Measurements from ENCODE around the gene RBL1.
A peak's percentile ranks its signal among the peaks of the same experiment; 100 is the strongest.
"Not testable (repeated sequence)": the region's sequence is repeated elsewhere in the genome, so short reads cannot be mapped to it uniquely, and the experiment has no call there.

Gene RBL1

DNA sequence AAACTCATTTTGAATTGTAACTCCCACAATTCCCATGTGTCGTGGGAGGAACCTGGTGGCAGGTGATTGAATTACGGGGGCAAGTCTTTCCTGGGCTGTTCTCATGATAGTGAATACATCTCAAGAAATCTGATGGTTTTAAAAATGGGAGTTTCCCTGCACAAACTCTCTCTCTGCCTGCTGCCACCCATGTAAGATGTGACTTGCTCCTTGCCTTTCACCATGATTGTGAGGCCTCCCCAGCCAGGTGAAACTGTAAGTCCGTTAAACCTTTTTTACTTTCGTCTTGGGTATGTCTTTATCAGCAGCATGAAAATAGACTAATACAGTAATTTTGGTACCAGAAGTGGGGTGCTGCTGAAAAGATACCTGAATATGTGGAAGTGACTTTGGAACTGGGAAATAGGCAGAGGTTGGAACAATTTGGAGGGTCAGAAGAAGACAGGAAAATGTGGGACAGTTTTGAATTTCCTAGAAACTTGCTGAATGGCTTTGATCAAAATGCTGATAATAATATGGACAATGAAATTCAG lies 102.9 kb downstream of the RBL1 start:
- DNase-seq (ENCODE audit: low spot score): no peak

DNA sequence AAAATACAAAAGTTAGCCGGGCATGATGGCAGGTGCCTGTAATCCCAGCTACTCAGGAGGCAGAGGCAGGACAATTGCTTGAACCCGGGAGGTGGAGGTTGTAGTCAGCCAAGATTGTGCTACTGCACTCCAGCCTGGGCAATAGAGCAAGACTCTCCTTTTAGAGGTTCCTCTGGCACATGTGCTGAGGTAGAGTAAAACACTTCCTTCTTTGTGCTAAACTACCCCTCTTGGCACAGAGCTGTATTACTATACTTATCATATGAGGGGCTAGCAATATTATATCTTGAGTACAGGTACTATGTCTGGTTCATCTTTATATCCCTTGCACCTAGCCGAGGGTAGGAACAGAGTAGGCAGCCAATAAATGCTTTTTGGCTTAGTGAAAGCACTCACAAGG lies 104.1 kb downstream of the RBL1 start:
- DNase-seq (ENCODE audit: low spot score): no peak

DNA sequence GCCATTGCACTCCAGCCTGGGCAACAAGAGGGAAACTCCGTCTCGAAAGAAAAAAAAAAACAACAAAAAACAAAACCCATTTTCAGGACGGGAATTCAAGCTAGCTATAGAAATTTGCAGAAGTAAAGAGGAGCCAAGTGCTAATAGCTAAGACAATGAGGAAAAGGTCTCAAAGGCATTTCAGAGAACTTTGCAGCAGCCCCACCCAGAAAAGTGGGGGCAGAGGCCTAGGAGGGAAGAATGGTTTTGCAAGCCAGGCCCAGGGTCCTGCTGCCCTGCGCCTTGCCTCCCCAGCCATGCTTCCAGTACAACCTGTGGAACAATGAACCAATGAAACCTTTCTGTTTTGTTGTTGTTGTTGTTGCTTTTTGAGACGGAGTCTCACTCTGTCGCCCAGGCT lies 106.0 kb downstream of the RBL1 start:
- no peak for DNase-seq (ENCODE audit: low spot score)

DNA sequence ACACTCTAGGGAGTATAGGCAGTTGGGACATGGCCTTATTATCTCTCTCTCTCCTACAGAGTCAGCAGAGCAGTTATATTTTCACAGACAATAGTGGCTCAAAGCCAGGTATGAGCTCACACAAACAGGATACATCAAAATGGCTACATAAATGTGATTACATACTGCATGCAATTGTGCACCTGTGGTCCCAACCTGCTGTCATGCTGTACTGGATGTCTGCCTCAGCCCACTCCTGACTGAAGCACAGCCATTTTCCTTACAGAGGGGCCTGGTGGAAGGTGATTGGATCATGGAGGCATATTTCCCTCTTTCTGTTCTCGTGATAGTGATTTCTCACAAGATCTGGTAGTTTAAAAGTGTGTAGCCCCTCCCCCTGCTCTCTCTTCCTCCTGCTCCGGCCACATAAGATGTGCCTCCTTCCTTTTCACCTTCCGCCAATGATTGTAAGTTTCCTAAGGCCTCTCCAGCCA lies 107.3 kb downstream of the RBL1 start:
- no peak for DNase-seq (ENCODE audit: low spot score)

DNA sequence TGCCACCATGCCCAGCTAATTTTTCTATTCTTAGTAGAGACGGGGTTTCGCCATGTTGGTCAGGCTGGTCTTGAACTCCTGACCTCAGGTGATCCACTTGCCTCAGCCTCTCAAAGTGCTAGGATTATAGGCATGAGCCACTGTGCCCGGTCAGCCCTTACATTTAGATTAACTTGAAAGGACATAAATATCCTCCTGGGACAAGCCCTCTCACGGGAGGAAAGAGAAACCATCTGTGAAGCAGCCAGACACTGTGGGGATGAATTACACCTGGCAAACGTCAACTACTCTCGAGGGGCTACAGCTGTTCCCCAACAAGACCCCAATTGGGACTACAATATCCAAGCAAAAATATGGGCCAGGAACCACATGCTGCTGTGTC lies 111.5 kb downstream of the RBL1 start:
- no peak for DNase-seq (ENCODE audit: low spot score)

DNA sequence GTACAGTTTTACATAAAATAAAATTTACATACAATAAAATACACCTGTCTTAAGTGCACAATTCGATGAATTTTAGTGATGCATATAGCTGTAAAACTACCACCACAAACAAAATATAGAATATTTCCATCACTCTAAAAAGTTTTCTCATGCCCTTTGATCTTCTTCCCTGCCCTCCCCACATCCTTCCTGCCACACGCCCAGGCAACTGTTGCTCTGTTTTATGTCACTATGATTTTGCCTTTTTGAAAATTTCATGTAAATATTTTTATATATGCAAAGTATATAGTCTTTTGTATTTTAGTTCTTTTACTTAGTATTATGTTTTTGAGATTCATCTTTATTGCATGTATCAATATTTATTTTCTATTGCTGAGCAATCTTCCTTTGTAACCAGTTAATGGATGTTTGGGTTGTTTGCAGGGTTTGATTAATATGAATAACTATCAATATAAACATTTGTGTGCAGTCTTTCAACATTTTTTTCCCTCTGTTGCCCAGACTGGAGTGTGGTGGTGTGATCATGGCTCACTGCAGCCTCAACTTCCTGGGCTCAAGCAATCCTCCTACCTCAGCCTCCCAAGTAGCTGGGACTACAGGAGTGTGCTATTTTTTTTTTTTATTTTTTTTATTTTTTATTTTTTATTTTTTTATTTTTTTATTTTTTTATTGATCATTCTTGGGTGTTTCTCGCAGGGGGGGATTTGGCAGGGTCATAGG lies 120.5 kb downstream of the RBL1 start:
- no peak for DNase-seq (ENCODE audit: low spot score)

DNA sequence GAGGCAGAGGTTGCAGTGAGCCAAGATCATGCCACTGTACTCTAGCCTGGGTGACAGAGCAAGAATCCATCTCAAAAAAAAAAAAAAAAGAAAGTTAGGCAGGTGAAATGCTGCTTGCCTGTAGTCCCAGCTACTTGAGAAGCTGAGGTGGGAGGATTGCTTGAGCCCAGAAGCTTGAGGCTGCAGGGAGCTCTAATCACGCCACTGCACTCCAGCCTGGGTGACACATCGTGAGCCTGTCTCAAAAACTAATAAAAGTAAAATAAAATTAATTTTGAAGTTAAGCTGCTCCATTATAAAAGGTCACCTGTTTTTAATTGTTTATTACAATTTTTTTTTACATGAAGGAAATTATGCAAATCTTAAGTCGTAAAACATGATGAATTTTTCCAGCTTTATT lies 121.1 kb downstream of the RBL1 start:
- DNase-seq (ENCODE audit: low spot score): no peak

DNA sequence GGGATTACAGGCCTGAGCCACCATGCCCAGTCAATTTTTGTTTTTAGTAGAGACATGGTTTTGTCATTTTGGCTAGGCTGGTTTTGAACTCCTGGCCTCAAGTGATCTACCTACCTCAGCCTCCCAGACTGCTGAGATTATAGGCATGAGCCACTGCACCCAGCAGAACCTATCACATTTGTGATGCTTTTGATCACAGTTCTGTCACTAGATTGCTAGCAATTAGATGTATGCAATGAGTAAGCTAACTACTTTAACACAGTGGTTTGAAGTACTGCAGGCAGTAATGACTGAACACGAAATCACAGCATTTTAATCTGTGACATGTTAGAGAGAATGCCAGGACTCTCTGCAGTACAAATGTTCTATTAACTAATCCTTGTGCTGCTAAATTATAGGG lies 124.7 kb downstream of the RBL1 start:
- DNase-seq (ENCODE audit: low spot score): no peak

DNA sequence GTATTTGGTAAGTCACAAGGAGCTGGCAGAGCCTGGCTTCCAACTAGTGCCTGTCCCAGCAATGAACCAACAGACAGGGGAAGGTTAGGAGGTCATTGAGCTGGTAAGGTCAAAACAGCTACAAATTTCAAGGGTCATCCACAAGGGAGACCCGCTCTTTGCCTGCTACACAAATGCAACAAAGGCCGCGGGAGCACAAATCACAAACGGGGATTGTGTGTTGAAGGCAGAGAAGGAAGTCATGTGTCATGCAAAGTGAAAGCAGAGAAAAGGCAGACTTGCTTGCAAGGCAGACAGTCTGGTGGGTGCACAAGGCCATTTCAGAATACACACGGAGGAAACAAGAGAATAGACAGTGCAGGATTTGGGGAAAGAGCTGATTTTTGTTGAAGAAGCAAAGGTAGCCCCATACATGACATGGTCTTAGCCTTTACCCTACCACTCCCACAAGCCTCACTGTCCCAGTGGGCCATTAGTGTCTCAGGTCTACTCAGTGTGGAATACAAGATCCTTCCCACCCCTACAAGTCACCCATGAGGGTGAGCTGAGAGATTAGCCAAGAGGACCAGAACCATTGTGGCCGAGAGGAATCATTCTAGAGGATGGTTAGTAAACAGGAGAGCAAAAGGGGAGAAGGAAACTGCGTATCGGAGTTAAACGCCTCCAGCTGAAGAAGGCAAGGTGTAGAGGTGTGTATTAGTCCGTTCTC lies 126.2 kb downstream of the RBL1 start:
- DNase-seq (ENCODE audit: low spot score): no peak

DNA sequence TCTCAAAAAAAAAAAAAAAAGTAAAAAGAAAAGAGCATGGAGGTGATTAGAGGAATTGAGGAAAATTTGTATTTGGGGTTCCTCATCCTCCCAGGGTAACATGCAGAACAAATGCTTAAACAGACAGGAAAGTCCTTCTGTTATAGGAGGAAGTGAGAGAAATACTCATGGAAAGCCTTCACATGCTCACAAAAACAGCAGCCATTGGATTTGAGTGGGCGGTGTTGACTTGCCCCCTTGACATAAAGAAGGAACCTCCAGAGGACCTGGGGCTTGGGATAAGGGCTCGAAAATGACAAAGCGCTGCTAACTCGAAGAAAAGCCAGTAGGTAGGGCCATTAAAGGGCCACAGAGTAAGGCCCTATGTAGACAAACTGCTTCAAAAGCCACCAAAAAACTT lies 126.7 kb downstream of the RBL1 start:
- no peak for DNase-seq (ENCODE audit: low spot score)

DNA sequence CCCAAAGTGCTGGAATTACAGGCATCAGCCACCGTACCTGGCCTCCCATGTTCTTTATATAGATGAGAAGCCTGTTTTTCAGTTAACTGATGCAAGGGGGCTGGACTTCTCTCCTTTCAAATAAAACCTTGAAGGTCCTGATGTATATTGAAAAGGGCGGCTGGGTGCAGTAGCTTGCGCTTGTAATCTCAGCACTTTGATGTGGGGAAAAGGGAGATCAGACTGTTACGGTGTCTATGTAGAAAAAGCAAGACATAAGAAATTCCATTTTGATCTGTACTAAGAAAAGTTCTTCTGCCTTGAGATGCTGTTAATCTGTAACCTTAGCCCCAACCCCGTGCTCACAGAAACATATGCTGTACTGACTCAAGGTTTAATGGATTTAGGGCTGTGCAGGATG lies 128.2 kb downstream of the RBL1 start:
- no peak for DNase-seq (ENCODE audit: low spot score)

DNA sequence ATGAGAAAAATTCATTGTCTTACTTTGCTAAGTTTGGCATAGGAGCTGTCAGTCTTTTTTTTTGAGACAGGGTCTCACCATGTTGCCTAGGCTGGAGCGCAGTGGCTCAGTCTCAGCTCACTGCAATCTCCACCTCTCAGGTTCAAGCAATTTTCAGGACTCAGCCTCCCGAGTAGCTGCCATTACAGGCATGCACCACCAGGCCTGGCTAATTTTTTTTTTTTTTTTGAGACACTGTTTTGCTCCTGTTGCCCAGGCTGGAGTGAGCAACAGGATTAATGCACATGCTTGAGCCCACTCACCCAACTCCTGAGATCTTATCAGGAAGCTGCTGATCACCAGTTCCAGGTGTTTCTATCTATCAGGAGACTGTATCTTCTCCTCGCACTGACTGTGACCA lies 128.8 kb downstream of the RBL1 start:
- DNase-seq (ENCODE audit: low spot score): not testable (repeated sequence)

DNA sequence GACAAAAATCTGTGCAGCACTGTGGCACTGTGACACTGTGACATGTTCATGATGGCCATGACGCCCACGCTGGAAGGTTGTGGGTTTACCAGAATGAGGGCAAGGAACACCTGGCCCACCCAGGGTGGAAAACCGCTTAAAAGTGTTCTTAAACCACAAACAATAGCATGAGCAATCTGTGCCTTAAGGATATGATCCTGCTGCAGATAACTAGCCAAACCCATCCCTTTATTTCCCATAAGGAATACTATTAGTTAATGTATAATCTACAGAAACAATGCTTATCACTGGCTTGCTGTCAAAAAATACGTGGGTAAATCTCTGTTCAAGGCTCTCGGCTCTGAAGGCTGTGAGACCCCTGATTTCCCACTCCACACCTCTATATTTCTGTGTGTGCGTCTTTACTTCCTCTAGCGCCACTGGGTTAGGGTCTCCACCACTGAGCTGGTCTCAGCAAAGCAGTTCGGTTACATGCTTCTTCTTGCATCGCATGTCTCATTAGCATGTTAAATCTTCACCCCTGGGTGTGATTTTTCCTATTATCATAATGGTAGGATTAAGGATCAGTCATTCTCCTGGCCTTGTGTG lies 133.3 kb downstream of the RBL1 start:
- not testable (repeated sequence) for DNase-seq (ENCODE audit: low spot score)

DNA sequence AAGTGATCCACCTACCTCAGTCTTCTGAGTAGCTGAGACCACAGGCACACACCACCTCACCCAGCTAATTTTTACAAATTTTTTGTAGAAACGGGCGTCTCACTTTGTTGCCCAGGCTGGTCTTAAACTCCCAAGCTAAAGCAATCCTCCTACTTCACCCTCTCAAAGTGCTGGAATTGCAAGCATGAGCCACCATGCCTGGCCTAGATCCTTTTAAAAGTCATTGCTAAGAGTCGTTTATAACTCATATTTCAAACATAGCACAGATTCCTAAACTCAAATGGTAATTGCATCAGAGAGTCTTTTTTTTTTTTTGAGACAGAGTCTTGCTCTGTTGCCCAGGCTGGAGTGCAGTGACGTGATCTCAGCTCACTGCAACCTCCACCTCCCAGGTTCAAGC lies 136.6 kb downstream of the RBL1 start:
- no peak for DNase-seq (ENCODE audit: low spot score)

DNA sequence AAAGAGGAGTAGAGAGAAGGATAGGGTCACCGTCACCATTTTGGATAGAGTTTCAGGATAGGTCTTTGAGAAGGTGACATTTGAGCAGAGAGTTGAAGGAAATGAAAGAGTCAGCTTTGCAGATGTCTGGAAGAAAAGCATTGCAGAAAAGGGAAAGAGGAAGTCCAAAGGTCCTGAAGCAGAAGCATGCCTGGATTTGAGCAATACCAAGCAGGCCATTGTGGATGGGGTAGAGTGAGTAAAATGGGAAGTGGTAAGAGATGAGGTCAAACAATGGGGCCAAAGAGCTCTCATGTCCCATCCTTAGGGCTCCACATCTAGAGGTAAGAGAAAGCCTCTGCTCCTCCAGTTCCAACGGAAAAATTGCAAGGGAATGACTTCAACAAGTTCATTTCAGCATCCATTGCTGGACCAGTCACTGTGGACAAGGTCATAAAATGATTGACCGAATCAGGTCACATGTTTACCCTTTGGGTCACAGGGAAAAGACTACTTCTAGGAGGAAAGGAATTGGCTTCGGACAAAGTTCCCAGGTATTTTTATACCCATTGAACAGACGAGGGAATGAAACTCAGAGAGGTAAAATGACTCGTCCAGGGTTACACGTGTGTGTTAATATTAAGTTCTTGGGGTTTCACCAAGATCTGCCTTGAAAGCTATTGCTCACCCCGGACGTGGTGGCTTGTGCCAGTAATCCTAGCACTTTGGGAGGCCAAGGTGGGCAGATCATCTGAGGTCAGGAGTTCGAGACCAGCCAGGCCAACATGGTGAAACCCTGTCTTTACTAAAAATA lies 137.7 kb downstream of the RBL1 start:
- no peak for DNase-seq (ENCODE audit: low spot score)

DNA sequence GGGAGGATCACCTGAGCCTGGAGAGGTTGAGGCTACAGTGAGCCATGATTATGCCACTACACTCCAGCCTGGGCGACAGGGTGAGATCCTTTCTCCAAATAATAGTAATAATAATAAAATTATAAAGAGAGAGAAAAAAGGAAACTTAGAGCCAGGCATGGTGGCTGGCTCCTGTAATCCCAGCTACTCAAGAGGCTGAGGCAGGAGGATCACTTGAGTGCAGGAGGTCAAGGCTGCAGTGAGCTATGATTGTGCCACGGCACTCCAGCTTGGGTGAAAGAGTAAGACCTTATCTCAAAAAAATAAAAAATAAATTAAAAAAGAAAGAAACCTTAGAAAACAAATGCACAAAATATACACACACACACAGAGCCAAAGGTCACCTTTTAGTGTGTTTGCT lies 139.1 kb downstream of the RBL1 start:
- no peak for DNase-seq (ENCODE audit: low spot score)

DNA sequence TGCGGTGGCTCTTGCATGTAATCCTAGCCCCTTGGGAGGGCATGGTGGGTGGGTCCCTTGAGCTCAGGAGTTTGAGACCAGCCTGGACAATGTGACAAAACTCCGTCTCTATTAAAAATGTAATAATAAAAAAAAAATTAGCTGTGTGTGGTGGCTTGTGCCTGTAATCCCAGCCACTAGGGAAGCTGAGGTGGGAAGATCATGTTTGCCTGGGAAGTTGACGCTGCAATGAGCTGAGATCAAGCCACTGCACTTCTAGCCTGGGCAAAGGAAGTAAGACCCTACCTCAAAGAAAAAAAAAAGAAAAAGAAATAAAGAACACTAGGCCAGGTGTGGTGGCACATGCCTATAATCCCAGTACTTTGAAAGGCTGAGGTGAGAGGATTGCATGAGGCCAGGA lies 139.8 kb downstream of the RBL1 start:
- DNase-seq (ENCODE audit: low spot score): no peak

DNA sequence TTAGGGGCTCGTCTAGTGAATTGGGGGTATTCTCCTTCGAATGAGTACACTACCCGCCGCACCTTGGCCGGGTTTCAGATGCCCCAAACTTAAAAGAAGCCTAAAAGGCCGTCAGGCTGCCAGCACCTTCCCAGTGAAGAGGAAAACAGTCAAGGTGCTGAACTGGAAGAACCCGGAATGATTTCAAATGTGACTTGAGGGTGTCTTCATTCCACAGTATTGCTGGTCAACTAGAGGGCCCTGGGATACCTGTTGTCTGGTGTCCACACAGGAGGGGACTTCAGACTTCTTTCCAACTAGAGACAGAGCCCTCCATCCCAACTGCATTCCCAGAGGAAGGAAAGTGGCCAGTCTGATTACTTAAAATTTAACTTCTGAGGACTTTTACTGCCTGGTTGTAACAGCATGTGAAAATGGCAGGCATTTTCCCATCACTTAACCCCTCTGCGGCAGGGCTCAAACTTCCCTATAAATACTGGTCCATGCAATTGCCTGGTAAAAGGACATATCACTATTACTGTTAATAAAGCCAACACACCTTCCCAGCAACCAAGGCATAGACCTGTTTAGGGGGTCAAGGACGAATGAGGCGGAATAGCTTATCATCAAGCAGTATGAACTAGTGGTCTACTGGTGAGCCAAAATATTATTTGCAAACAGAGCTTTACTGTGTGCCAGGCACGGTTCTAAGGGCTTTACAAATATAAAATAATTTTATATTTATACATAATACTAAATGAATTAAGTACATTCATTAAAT lies 143.6 kb downstream of the RBL1 start:
- no peak for DNase-seq (ENCODE audit: low spot score)

DNA sequence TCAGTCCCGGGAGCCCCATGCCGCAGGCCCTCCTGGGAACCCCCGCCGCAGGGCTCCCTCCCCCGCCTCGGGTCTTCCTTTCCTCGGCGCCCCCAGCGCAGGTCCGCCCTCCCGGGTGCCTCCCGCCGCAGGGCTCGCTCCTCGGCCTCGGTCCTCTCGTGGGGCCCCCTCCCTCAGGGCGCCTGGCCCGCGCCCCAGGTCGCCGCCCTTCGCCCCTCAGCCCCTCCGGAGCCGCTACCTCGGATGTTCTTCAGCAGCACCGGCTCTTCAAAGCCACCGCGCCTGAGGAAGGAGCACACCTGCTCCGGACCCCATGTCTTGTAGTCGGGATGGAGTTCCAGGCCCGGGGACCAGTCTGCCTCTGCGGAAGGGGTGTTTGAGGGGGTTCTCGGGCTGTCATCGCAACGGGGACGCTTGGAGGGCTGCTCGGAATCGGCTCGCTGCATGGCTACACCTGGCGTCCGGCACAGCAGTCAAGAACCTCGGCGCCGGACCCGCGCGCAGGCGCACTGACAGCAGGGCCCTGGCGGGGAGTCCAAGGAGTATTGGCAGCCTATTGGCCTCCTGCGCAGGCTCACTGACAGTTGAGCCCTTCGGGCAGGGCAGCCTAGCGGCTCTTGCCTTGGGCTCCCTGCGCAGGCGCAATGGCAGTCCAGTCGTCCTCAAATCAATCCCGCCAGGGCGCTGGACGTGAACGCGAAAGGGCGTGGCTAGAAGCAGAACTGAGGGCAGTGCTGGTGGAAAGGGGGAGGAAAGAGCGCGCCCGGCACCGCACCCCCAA lies 144.4 kb downstream of the RBL1 start, which contains the start of gene SAMHD1:
TSS of gene SAMHD1 (minus strand) at position 511 of the 781 bp plus-strand sequence. CDS start at position 446, 65 bp downstream.
- DNase-seq (ENCODE audit: low spot score): peak; percentile 97

DNA sequence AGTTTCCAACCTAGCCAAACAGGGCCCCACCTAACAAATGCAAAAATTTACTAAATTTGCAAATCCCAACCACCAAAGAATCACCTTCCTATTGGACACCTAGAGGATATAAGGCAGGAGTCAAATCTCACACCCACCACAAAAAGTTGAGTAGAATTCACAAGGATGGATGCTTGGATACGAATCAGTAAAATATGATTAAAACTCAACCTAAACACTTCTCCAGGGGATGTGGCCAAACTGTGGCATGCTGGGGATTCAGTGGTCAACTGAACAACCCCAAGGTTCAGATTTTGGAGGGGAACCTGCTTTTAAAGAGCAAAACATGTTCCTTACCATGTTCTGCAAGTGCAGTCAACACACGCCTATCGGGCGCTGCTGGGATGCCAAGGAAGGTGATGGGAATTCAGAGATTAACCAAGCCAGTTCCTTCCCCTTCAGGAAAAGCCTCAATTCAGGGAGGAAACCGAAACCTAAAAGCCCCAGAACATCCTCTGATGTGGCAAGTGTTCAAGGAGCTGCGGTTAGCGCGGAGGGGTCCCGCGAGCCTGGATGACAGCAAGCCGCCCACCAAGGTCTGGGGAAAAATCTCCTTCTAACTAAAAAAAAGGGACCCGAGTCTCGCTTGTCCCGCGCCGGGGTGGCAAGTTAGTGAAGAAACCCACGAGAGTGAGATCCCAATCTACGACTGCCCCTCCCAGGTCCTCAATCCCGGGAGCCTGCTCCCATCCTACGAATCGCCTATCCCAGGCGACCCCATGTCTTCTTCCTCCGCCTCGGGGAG lies 145.2 kb downstream of the RBL1 start:
- no peak for DNase-seq (ENCODE audit: low spot score)
